HG03469 (cell line): Measurements from ENCODE around the gene NDRG2.

Experiments
- ATAC-seq: cut with Tn5 transposase; IDR thresholded peaks from one replicate; pipeline ENCODE4 v1.9.1; 2021; ENCODE audit warnings: mild to moderate bottlenecking, moderate library complexity, moderate number of reproducible peaks; ENCODE audit not compliant: unreplicated experiment

NDRG2 gene

DNA sequence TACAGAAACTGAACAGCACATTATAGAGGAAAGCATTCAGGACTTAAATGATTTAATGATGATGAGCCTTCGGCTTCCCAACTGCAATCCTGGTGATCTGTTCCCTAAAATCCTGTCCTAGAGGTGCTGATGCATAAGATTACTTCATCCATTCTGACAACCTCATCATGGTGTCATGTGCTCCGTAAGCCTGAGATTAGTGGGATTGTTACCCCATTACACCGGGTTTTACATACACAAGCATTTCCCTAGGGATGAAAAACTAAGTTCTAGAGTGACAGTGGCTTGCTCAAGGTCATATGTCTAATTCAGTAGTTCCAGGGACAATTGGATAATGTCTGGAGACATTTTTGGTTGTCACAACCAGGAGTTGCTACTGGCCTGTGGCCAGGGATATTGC lies 12.3 kb upstream of the NDRG2 start:
- ATAC-seq = no peak

DNA sequence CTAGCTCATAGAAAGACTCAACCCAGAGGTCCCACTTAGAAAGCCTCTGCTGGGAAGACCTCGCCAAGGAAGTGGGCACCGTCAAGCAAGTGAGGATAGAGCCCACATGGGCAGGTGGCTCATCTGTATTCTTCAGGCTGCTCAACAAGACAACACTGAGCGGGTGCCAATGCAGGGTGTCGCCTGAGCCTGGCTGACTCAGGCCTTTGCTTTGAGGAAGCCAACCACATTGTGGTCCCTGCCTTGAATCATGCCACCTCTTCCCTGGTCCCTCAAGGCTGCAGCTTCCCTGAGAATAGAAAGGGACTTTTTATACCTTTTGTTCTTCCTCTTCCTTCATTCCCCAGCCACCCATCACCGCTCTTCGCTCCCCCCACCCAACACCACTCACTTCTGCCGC lies 11.9 kb upstream of the NDRG2 start:
- no peak for ATAC-seq

DNA sequence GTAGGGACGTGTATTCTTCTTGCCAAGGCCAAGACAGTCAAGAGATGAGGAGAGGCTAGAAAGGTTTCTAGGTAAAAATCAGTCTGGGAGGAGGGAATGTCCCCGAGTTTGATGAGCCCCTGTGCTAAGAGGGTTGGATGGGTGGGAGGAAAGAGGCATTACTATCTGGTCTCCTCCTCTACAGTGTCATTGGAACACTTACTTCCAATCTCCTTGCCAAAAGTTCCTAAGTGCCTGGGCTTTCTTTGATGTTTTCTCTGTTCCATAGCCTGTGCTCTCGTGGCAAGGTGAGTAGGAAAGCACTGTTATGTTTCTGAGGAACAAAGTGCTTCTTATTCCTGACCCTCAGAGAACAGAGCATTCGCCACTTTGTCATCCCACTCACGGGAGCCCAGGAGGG lies 9.8 kb upstream of the NDRG2 start, which contains the start of gene RNASE13:
RNASE13 (minus strand) TSS at position 101 of the 400 bp plus-strand sequence. CDS start 519 bp downstream, outside the sequence.
- no peak for ATAC-seq

DNA sequence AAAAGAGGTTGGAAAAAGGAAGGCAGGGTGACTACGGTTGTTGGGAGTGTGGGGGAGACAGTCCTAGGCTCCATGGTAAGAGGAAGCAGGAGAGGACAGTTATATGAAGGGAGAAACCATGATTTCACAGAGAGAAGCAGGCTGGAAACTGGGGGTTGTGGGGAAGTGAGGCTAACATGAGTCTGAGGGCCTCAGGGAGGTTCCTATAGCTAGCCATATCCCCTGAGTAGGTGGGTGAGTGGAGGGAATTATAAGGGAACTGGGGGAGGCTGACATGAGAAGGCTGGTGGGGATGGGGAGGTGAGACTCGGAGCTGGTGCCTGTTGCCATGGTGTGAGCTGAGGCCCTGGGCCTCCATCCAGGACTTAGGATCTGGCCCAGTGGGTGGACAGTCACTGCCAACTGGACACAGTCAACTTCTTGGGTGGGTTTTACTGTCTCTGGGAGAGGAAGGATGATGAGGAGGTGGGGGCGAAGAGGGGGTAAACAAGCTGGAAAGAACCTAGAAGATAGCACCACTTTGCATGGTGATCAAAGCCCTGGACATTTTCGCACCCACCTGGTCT lies 8.4 kb upstream of the NDRG2 start:
- ATAC-seq = no peak

DNA sequence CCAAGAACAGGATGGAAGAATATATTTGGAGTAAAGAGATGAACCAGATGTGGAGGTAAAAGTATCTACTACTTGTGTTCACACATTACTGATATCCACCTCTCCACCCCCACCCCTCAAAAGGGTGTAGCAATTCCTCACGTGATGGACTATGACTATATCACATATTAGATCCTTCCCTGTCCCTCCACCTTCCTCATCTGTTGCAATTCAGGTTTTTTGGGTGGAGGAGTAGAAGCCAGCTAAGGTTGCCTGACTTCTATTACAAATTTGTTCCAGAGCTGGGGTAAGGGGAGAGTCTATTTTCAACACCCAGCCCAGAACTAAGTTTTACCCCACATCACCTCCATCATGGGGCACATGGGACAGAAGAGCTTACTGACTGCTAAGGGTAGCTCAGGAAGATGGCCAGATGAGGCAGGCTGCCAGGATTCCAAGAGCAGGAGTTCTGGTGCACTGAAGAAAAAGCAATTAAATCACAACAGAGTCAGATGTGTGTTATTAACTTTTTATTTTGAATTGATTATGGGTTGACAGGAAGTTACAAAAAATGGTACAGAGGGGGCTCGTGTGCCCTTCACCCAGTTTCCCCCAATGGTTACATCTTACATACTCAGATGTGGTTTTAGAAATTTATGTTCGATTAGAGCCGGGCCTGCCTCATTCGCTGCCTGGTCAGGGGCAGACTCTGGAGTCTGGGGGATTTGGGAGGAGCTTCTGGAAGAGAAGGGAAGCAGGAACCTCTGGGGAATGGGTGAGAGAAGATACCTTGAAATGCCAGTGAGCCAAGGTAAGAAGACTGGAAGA lies 7.7 kb upstream of the NDRG2 start:
- no peak for ATAC-seq

DNA sequence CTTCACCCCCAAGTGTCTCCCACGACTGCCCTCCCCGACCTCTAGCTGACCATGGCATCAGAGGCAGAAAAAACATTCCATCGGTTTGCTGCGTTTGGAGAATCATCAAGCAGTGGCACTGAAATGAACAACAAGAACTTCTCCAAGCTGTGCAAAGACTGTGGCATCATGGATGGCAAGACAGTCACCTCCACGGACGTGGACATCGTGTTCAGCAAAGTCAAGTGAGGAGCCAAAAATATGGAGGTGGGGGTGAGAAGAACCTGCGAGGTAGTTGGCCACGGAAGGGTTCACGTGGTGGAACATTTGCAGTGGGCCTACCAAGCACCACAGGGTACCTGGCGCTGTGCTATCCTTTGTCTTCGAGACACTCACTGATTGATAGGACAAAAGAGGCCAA lies 5.7 kb upstream of the NDRG2 start:
- ATAC-seq = no peak

DNA sequence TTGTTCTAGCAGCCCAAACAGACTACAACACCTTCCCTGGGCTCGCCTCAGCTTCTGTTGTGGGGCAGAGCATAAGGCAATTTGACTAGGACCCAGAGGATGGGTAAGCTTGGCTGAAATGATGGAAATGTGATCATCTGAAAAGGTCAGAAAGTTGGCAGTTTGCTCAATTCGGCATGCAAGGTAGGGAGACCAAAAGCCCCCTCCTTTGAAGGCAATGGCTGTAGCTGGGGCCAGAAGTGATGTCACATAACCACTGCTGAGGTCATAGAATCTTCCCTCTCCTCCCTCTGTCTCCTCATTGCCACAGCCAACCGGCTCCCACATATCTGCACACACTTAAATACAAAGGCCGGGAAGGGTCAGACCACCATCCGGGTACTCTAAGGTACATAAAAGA lies 5.1 kb upstream of the NDRG2 start, which contains the start of gene TPPP2:
TPPP2 (plus strand) TSS at position 301 of the 400 bp plus-strand sequence. CDS start 365 bp downstream, outside the sequence.
- ATAC-seq = no peak

DNA sequence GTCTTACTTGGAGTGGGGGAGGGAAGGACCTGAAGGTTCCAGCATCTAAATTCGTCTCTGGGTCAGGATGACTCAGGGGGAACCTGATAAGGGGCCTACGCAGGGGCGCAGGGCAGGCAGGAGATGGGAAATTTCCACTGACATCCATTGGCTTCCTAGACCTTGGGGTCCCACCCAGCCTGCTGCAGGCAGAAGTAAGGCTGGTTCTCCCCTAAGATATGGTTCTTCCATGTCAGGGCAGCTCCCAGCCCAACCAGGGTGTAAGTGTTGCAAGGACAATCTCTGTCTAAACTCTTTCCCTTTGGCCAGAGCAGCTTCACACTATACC lies 2.1 kb upstream of the NDRG2 start:
- no peak for ATAC-seq

DNA sequence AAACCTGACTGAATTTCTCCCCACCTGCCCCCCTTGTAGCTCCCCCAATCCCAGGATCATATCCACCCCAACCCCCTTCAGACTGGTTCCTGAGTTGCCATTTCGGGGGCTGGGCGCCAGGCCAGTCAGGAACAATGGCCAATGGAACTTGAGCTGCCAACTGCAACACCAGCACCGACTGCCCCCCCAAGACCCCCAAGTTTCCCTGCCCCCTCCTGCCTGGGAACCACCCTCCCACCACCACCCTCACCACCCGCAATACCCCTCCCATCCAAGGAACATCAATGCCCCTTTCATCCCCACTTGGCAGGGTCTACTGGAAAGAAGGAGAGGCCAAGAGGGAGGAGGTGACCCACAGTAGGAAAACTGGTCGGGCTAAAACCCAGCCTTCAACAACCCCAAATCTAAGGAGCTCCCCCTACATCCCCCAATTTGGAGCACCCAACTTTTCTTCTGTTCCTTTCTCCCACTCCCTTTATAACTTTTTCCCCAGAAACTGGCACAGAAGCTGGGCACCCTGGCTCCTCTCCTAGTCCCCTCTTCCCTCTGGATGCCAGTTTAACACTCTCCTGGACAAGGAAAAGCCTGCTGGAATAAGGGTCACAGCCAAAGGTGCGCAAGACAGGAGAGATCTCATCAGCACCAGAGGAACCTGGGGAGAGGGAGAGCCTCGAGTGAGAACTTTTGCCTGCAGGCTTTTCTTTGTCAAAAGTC lies 1.6 kb upstream of the NDRG2 start:
- ATAC-seq = no peak

DNA sequence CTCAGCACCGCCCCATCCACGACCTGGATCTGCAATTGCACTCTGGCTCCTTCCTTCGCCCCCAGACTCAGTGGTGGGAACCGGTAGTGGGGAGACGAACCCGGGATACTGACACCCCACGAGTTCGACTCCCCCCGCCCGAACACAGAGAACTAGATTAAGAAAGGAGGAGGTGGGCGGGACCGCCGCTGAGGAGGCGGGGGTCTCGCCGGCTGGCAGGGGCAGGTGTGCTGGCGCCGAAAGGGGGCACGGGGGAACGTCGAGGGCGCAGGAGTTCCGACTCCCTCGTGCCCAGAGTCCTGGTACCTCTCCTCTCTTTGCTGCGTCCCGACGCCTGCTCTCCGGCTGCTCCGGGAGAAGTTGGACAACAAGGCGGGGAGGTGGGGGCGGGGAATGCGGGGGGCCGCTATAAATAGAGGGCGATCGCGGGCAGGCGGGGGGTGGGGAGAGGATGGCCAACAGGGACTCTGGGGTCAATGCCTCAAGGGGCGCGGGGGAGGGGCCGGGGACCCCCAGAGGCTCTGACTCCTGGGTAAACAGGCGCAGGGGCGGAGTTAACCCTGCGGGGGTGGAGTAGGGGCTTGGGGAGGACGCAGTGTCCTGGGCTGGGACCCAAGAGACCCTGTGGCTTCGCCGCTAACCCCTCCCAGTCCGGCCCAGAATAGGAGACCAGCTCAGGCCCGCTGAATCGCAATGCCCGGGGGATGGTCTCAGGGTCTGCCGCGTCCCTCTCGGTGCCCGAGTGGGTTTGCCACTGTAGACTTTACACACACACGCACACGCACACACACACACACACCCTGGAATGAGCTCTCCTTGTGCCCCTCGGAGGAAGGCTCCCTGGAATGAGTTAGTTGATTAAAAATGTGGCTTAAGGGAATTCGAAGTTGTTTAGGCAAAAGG lies 761 bp upstream of the NDRG2 start:
- no peak for ATAC-seq

DNA sequence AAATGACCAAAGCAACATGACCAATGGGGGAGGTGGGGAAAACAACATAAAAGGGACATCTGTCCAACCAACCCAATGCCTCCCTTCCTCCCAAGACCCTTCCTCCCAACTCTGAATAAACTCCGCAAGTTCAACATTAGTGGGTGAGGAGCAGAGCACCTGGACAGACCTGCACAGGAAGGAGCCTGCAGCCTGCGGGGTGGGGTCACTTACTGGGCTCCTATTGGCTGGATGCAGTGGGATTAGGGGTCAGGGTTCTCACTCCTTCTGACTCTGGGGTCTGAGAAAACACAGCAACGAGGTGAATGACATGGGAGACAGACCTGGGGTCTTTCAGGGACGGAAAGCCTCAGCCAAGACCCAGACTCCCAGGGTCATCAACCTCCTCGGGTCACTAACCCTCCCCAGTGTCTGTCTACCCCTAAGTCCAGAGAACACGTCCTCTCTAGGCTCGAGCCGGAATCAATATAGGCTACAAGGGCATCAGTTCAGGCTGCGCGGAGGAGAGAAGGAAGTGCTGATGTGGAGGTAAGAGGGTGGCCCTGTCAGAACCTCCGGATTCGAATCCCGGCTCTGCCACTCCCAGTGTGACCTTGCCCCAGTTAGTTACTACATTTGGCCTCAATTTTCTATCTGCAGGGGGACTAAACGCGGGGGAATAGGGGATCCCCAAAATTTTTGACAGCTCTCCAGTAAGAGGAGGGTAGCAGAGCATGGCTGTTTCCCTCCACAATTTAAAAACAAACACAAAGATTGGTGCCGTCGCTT lies 860 bp downstream of the NDRG2 start:
- ATAC-seq = no peak

DNA sequence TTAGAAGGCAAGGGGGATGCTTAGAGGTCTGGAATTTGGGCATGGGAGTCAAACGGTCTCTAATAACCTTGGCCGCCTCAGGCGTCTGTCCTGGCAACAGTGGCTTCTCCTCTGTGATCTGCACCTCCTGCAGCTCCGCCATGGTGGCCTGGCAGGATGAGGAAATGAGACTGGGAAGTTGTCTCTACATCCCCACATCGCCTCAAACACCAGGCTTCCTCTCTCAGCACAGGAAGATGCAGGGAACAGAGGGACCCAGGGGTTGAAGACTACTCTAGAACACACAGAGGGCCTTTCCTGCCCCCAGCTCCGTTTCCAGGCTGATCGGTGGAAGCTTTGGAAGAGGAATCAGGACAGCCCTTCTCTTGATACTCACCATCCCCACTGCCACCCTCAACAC lies 1.7 kb downstream of the NDRG2 start:
- no peak for ATAC-seq

DNA sequence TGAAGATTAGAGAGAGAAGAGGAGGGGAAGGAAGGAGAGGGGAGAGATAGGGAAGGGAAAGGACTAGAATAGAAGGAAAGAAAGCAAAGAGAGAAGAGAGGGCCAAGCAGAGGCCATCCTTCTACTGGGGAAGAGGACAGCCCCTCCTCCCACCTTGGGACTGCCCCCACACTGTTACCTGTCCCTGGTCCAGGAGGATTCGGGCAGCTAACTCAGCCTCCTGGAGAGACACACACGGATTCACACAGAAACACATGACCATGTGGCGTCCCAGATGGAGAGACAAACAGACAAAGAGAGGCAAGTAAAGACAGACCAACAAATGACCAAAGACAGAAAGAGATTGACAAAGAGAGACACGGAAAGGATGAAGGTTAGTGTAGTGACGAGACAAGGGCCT lies 2.2 kb downstream of the NDRG2 start:
- ATAC-seq = no peak

DNA sequence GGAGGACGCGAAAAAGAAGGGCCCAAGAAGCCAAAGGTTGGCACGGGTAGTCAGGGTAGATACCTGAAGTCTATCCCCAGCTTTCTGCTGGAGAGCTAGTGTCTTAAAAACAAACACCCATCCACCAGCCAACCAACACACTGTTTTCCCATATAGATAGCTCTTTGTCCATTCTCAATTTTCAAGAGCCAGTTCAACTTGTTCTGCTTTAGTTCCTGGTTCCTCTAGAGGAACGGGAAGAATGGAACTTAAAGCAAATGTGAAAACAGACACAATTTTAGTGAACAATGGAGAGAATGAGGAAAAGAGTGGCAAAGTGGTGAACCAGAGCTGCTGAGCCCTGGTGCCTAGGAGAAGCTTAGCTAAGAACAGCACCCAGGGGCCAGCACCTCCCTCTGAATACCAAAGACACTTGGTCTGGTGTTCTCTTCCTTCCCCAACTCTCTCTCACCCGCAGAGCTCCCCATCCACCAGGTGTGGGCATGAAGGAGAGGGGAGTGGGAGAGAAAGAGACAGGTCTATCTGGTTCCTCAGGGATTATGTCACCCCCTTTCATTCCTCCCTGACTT lies 3.8 kb downstream of the NDRG2 start:
- ATAC-seq = no peak

DNA sequence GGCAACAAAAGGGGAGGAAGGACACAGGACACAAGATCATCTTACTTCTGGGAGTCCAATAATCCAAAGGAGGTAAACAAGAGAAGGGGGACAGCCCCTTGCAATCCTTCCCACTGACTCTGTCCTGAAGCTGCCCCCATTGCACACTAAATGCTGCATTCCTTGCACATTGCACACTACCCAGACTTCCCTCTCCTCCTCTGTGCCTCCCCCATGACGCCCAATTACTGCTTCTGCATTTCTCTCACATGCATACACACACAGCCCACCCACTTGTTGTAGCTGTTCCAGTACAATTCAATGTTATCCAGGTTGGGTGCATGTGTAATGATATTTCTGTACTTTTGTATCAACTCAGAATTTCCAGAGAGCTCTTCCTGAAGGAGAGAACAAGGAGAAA lies 5.5 kb downstream of the NDRG2 start:
- ATAC-seq = no peak

DNA sequence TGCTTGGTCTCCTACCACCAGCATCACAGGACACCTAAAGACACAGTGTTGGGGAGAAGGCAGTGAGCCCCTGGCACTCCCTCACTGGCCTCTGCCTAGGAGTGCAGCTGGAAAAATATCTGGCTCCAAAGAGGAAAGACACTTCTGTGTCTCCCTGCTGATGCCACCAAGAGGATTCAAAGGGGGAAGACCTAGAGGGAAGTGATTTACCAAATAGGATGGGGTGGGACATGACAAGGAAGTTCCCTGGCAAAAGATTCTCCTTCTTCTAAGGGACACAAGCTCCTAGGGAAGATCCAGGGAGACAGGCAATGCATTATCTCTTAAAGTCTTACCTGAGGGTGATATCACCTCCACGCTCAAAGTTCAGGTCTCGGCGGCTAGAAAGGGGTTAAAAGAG lies 6.1 kb downstream of the NDRG2 start:
- no peak for ATAC-seq

DNA sequence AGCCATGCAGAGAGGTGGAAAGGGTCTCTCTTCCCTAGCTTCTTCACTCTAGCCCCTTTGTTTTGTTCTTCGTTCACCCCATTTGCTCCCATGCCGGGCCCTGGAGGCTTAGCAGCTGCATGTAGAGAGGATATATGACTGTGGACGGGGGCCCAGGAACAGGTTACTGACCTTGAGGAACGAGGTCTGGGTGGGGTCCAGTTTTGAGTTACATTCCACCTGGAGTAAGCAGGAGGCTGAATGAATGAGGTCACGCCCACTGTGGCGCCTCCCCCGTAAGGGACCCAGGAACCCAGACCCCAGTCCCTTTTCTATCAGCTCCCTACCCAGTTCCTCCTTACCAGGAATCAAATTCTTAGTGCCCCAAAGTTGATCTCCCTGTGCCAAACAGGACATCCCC lies 6.6 kb downstream of the NDRG2 start:
- ATAC-seq = no peak

DNA sequence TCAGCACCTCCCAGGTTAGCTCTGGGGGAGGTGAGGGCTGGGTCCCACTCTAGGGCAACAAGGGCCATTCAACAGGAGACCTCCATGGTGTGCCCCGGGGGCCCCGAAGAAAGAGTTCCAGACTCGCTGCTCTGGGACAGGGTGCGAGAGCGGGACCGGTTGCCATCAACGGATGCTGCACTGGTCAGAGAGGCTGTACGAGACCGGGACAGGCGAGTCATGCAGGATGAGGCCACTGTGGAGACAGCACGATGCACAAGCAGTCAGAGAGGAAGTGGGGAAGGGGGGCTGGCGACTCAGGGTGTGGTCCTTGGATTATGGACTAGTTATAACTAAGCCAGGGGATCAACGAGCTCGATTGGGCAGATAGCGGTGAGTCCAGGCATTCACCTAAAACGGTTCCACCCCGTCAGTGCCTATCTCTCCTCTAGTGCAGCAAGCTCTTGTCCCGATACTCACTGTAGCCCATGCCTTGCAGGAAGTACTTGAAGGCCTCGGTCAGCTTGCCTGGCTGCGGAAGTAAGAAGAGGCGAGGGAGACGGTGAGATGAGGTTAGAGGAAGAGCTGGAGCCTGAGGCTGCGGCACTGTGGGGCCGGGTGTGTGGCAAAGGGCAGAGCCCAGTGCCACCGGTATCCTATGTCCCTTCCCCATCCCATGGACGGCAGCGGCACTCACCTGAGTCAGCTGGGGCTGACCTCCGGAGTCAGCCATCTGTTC lies 7.2 kb downstream of the NDRG2 start:
- no peak for ATAC-seq
